ENCODE results near the gene GGACT. TPM values are rescaled to one million over a fixed set of nuclear protein-coding genes. Genes with fewer than 3 reads are reported as not detected.

GGACT gene
- total RNA-seq, 2 experiments from 2014 or later = 2.4 to 2.9 TPM

- Mint-ChIP-seq H3K4me3 (no peak overlapping the region), H3K9me3 (no peaks in the 10 kb centered on the region), H3K36me3 (ENCODE audit: low read depth) (no peaks in the 10 kb centered on the region), H3K4me1 (ENCODE audit: low read depth) (peaks cover 13% of the 10 kb centered on the region), H3K27ac (no peak overlapping the region), H3K27me3 (no peaks in the 10 kb centered on the region)
- ATAC-seq (ENCODE audit: poor library complexity) (no peak), DNase-seq (no peak)
- POLR2A ChIA-PET = no interaction called here
- no peaks in the 10 kb centered on the region for H3K9me3 ChIP-seq (ENCODE audit: control insufficient read depth in 1 of 2, insufficient read depth in 1 of 2, low read length in 2 of 2)
- H3K36me3 ChIP-seq (ENCODE audit: insufficient read depth, low read length) = no peaks in the 10 kb centered on the region
- peaks cover 10% of the 10 kb centered on the region for H3K4me1 ChIP-seq (ENCODE audit: insufficient read depth, low read length)
- no peak for TF ChIP-seq CTCF (IDR thresholded peaks at IDR 0.05)
- no peak overlapping the region for H3K4me3 ChIP-seq (ENCODE audit: low read length)
- H3K27me3 ChIP-seq (ENCODE audit: control insufficient read depth in 1 of 2, insufficient read depth in 2 of 2, low read length in 2 of 2) = no peaks in the 10 kb centered on the region
- intact Hi-C loops (cut with DNase I, micrococcal nuclease) = no loop called here
- H3K27ac ChIP-seq (ENCODE audit: low read depth in 1 of 2, low read length in 2 of 2) = no peak overlapping the region
- CTCF ChIA-PET = interaction anchor here (1.6 kb wide), 1 partner anchor 13 kb away, joined by 3 read pairs; no protein-coding TSS in a partner anchor
Measured at GRCh38 chr13:100502446-100502845, 86.1 kb downstream of the GGACT start.

DNA sequence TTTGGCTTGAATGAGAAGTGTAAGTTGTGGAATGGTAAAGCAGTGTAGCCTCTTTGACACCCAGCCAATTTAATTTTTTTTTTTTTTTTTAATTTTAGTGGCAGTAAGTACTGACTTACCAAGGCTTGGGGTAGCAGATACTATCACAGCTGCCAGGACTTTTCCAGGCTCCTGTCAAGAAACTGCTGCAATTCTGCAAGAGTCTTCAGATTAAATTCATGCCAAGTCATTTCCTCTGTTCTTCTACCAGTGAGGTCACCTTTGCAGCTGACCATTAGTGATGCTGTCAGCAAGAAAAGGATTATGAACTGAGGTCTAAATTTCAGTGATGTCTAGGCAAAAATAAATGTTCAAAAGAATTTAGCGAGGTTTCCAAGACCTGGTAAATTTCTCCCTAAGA lies 91.2 kb downstream of the GGACT start:
- no peak for DNase-seq
- TF ChIP-seq CTCF (IDR thresholded peaks at IDR 0.05) = no peak
- Histone ChIP-seq H3K27ac (ENCODE audit: low read depth in 1 of 2, low read length in 2 of 2) (no peak overlapping the region), H3K36me3 (ENCODE audit: insufficient read depth, low read length) (no peaks in the 10 kb centered on the region), H3K4me1 (ENCODE audit: insufficient read depth, low read length) (no peaks in the 10 kb centered on the region), H3K4me3 (ENCODE audit: low read length) (no peak overlapping the region), H3K9me3 (ENCODE audit: control insufficient read depth in 1 of 2, insufficient read depth in 1 of 2, low read length in 2 of 2) (no peaks in the 10 kb centered on the region), H3K27me3 (ENCODE audit: control insufficient read depth in 1 of 2, insufficient read depth in 2 of 2, low read length in 2 of 2) (no peaks in the 10 kb centered on the region)
- Mint-ChIP-seq H3K27ac (no peak overlapping the region), H3K4me1 (ENCODE audit: low read depth) (no peaks in the 10 kb centered on the region), H3K9me3 (no peaks in the 10 kb centered on the region), H3K4me3 (no peak overlapping the region), H3K36me3 (ENCODE audit: low read depth) (no peaks in the 10 kb centered on the region), H3K27me3 (no peaks in the 10 kb centered on the region)
- ATAC-seq (ENCODE audit: poor library complexity) = no peak
- intact Hi-C loops (cut with DNase I, micrococcal nuclease) = no loop called here
- ChIA-PET CTCF (no interaction called here), POLR2A (no interaction called here)

GRCh38 chr13:100495455-100495854 lies 93.1 kb downstream of the GGACT start:
- Mint-ChIP-seq H3K4me3 (no peak overlapping the region), H3K27me3 (no peaks in the 10 kb centered on the region), H3K36me3 (ENCODE audit: low read depth) (no peaks in the 10 kb centered on the region), H3K27ac (no peak overlapping the region), H3K4me1 (ENCODE audit: low read depth) (no peaks in the 10 kb centered on the region), H3K9me3 (no peaks in the 10 kb centered on the region)
- H3K27ac ChIP-seq (ENCODE audit: low read depth in 1 of 2, low read length in 2 of 2) = no peak overlapping the region
- H3K27me3 ChIP-seq (ENCODE audit: control insufficient read depth in 1 of 2, insufficient read depth in 2 of 2, low read length in 2 of 2) = no peaks in the 10 kb centered on the region
- H3K9me3 ChIP-seq (ENCODE audit: control insufficient read depth in 1 of 2, insufficient read depth in 1 of 2, low read length in 2 of 2) = no peaks in the 10 kb centered on the region
- POLR2A ChIA-PET = interaction anchor here (1.2 kb wide), 1 partner anchor 968 kb away, joined by 4 read pairs; no protein-coding TSS in a partner anchor
- DNase-seq (no peak), ATAC-seq (ENCODE audit: poor library complexity) (no peak)
- no peak overlapping the region for H3K4me3 ChIP-seq (ENCODE audit: low read length)
- intact Hi-C loops (cut with DNase I, micrococcal nuclease) = no loop called here
- no peaks in the 10 kb centered on the region for H3K4me1 ChIP-seq (ENCODE audit: insufficient read depth, low read length)
- no peaks in the 10 kb centered on the region for H3K36me3 ChIP-seq (ENCODE audit: insufficient read depth, low read length)
- TF ChIP-seq CTCF (IDR thresholded peaks at IDR 0.05) = no peak
- CTCF ChIA-PET = no interaction called here

Data from CD4-positive, alpha-beta T cell (primary cell).